ENCODE measurements around the gene SYP.

The SYP gene

GRCh38 chrX:49188468-49189076 lies 11.4 kb downstream of the SYP start:
- Mint-ChIP-seq H3K9me3 (no peaks in the 10 kb centered on the region), H3K27me3 (no peaks in the 10 kb centered on the region), H3K36me3 (ENCODE audit: low read depth) (peaks cover 2% of the 10 kb centered on the region), H3K4me3 (no peak overlapping the region), H3K4me1 (peaks cover 36% of the 10 kb centered on the region), H3K27ac (no peak overlapping the region)
- ATAC-seq (no peak), DNase-seq (no peak)

- ATAC-seq (no peak), DNase-seq (no peak)
- no peaks in the 10 kb centered on the region for H3K9me3 Mint-ChIP-seq
- H3K27me3 Mint-ChIP-seq, result no peaks in the 10 kb centered on the region
- peaks cover 3% of the 10 kb centered on the region for H3K36me3 Mint-ChIP-seq (ENCODE audit: low read depth)
- peaks cover 27% of the 10 kb centered on the region for H3K4me1 Mint-ChIP-seq
- H3K27ac Mint-ChIP-seq, result peak overlapping the region; percentile 62
- no peak overlapping the region for H3K4me3 Mint-ChIP-seq
Observed at GRCh38 chrX:49187526-49187925, 12.5 kb downstream of the SYP start.

- peaks cover 24% of the 10 kb centered on the region for H3K4me1 Mint-ChIP-seq
- no peaks in the 10 kb centered on the region for H3K9me3 Mint-ChIP-seq
- peaks cover 8% of the 10 kb centered on the region for H3K36me3 Mint-ChIP-seq (ENCODE audit: low read depth)
- no peaks in the 10 kb centered on the region for H3K27me3 Mint-ChIP-seq
- no peak overlapping the region for H3K4me3 Mint-ChIP-seq
- DNase-seq, result no peak
- H3K27ac Mint-ChIP-seq, result peak overlapping the region; percentile 62
- no peak for ATAC-seq
Observed at GRCh38 chrX:49187028-49187394, 13.0 kb downstream of the SYP start.

GRCh38 chrX:49186125-49187027 lies 13.6 kb downstream of the SYP start, which contains the start of gene PRICKLE3:
Gene PRICKLE3 (minus strand): TSS chrX:49186373. CDS start chrX:49186297, 76 bp downstream.
- ATAC-seq, result peak; percentile 22
- H3K27ac Mint-ChIP-seq, result peak within 1 kb of the TSS; percentile 62

GRCh38 chrX:49184294-49185281 lies 15.4 kb downstream of the SYP start:
- Mint-ChIP-seq H3K27me3 (no peaks in the 10 kb centered on the region), H3K4me1 (peaks cover 17% of the 10 kb centered on the region), H3K27ac (peak overlapping the region; percentile 54), H3K36me3 (ENCODE audit: low read depth) (peaks cover 9% of the 10 kb centered on the region), H3K4me3 (peak overlapping the region; percentile 82), H3K9me3 (no peaks in the 10 kb centered on the region)
- DNase-seq (peak; percentile 48), ATAC-seq (peak; percentile 75)

More at GRCh38 chrX:49186125-49187027, 13.6 kb downstream of the SYP start, which contains the start of gene PRICKLE3:
- no peaks in the 10 kb centered on the region for H3K27me3 Mint-ChIP-seq
- peak; percentile 79 for DNase-seq
- peaks cover 8% of the 10 kb centered on the region for H3K36me3 Mint-ChIP-seq (ENCODE audit: low read depth)
- peaks cover 24% of the 10 kb centered on the region for H3K4me1 Mint-ChIP-seq
- H3K4me3 Mint-ChIP-seq, result peak within 1 kb of the TSS; percentile 82
- H3K9me3 Mint-ChIP-seq, result no peaks in the 10 kb centered on the region

GRCh38 chrX:49183701-49184281 lies 16.2 kb downstream of the SYP start:
- Mint-ChIP-seq H3K4me1 (peaks cover 14% of the 10 kb centered on the region), H3K36me3 (ENCODE audit: low read depth) (peaks cover 13% of the 10 kb centered on the region), H3K4me3 (no peak overlapping the region), H3K9me3 (no peaks in the 10 kb centered on the region), H3K27ac (no peak overlapping the region), H3K27me3 (no peaks in the 10 kb centered on the region)
- ATAC-seq, result no peak
- no peak for DNase-seq

- peak overlapping the region; percentile 8 for H3K27ac Mint-ChIP-seq
- no peak for ATAC-seq
Observed at GRCh38 chrX:49179358-49179757, 20.6 kb downstream of the SYP start.

GRCh38 chrX:49178537-49178936 lies 21.5 kb downstream of the SYP start:
- peaks cover 25% of the 10 kb centered on the region for H3K36me3 Mint-ChIP-seq (ENCODE audit: low read depth)
- H3K27ac Mint-ChIP-seq, result no peak overlapping the region
- H3K27me3 Mint-ChIP-seq, result no peaks in the 10 kb centered on the region
- no peak for ATAC-seq
- DNase-seq, result no peak
- peaks cover 18% of the 10 kb centered on the region for H3K4me1 Mint-ChIP-seq
- no peaks in the 10 kb centered on the region for H3K9me3 Mint-ChIP-seq
- no peak overlapping the region for H3K4me3 Mint-ChIP-seq

More at GRCh38 chrX:49179358-49179757, 20.6 kb downstream of the SYP start:
- Mint-ChIP-seq H3K27me3 (no peaks in the 10 kb centered on the region), H3K4me1 (peaks cover 17% of the 10 kb centered on the region), H3K4me3 (no peak overlapping the region), H3K9me3 (no peaks in the 10 kb centered on the region), H3K36me3 (ENCODE audit: low read depth) (peaks cover 25% of the 10 kb centered on the region)
- no peak for DNase-seq

GRCh38 chrX:49177873-49178480 lies 22.0 kb downstream of the SYP start:
- DNase-seq, result no peak
- peaks cover 24% of the 10 kb centered on the region for H3K4me1 Mint-ChIP-seq
- no peak for ATAC-seq
- no peaks in the 10 kb centered on the region for H3K27me3 Mint-ChIP-seq
- no peak overlapping the region for H3K27ac Mint-ChIP-seq
- peaks cover 29% of the 10 kb centered on the region for H3K36me3 Mint-ChIP-seq (ENCODE audit: low read depth)
- no peak overlapping the region for H3K4me3 Mint-ChIP-seq
- no peaks in the 10 kb centered on the region for H3K9me3 Mint-ChIP-seq

GRCh38 chrX:49177338-49177833 lies 22.6 kb downstream of the SYP start:
- no peaks in the 10 kb centered on the region for H3K27me3 Mint-ChIP-seq
- H3K27ac Mint-ChIP-seq, result peak overlapping the region; percentile 46
- DNase-seq, result no peak
- H3K9me3 Mint-ChIP-seq, result no peaks in the 10 kb centered on the region
- peaks cover 29% of the 10 kb centered on the region for H3K36me3 Mint-ChIP-seq (ENCODE audit: low read depth)
- peak; percentile 51 for ATAC-seq
- H3K4me3 Mint-ChIP-seq, result no peak overlapping the region
- peaks cover 27% of the 10 kb centered on the region for H3K4me1 Mint-ChIP-seq

GRCh38 chrX:49176421-49177326 lies 23.3 kb downstream of the SYP start:
- no peak overlapping the region for H3K27ac Mint-ChIP-seq
- DNase-seq (no peak), ATAC-seq (no peak)
- H3K9me3 Mint-ChIP-seq, result no peaks in the 10 kb centered on the region
- no peak overlapping the region for H3K4me3 Mint-ChIP-seq
- H3K36me3 Mint-ChIP-seq (ENCODE audit: low read depth), result peaks cover 26% of the 10 kb centered on the region
- H3K27me3 Mint-ChIP-seq, result no peaks in the 10 kb centered on the region
- H3K4me1 Mint-ChIP-seq, result peaks cover 27% of the 10 kb centered on the region

- no peak overlapping the region for H3K27ac Mint-ChIP-seq
- DNase-seq (no peak), ATAC-seq (no peak)
- no peaks in the 10 kb centered on the region for H3K9me3 Mint-ChIP-seq
- H3K4me3 Mint-ChIP-seq, result no peak overlapping the region
- H3K27me3 Mint-ChIP-seq, result no peaks in the 10 kb centered on the region
- H3K4me1 Mint-ChIP-seq, result peaks cover 27% of the 10 kb centered on the region
- H3K36me3 Mint-ChIP-seq (ENCODE audit: low read depth), result peaks cover 26% of the 10 kb centered on the region
Observed at GRCh38 chrX:49175435-49176274, 24.3 kb downstream of the SYP start.

Data from activated naive CD8-positive, alpha-beta T cell treated with anti-CD3 and anti-CD28 coated beads, Interleukin-2, amount 50 U/mL, for 24 hours (primary cell).